ENCODE measurements around the gene PMF1.

PMF1 gene

DNA sequence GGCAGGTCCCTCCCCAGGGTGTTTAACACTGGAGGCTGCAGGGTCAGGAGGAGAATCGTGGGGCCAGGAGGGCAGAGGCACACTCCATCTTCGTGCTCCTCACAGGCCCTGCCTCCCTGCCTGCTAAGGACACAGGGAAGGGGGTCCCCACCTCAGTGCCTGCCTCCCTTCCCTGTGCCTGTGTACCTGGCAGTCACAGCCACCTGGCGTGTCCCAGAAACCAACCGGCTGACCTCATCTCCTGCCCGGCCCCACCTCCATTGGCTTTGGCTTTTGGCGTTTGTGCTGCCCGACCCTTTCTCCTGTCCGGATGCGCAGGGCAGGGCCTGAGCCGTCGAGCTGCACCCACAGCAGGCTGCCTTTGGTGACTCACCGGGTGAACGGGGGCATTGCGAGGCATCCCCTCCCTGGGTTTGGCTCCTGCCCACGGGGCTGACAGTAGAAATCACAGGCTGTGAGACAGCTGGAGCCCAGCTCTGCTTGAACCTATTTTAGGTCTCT, 28.6 kb downstream of the PMF1 start:
- DNase-seq = no peak

GRCh38 chr1:156241926-156242325, 29.1 kb downstream of the PMF1 start, which contains the start of gene BGLAP:
Gene BGLAP (plus strand): TSS chr1:156242184. CDS start chr1:156242232, 48 bp downstream.
- DNase-seq = no peak

- no peak for DNase-seq
Measured at GRCh38 chr1:156242738-156243137, 29.9 kb downstream of the PMF1 start.

GRCh38 chr1:156244126-156244525, 31.3 kb downstream of the PMF1 start:
- DNase-seq = no peak

DNA sequence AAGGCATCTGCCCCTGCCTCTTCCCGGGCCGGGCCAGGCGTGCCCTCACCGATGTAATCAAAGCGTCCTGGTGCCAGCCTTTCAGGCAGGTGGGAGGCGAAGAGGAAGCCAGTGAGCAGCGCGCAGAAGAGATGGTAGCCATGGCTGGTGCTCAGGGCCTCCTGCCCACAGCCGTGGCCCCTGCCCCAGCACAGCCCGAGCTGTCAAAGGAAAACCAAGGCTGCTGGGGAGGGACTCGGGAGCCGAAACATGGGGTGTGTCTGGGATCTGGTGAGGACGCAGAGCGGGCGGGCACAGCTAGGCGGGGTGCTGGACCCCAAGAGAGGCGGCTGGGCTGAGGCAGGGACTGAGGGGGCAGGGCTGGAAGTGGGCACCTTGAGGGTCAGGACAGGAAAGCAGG, 31.9 kb downstream of the PMF1 start:
- DNase-seq = no peak

DNA sequence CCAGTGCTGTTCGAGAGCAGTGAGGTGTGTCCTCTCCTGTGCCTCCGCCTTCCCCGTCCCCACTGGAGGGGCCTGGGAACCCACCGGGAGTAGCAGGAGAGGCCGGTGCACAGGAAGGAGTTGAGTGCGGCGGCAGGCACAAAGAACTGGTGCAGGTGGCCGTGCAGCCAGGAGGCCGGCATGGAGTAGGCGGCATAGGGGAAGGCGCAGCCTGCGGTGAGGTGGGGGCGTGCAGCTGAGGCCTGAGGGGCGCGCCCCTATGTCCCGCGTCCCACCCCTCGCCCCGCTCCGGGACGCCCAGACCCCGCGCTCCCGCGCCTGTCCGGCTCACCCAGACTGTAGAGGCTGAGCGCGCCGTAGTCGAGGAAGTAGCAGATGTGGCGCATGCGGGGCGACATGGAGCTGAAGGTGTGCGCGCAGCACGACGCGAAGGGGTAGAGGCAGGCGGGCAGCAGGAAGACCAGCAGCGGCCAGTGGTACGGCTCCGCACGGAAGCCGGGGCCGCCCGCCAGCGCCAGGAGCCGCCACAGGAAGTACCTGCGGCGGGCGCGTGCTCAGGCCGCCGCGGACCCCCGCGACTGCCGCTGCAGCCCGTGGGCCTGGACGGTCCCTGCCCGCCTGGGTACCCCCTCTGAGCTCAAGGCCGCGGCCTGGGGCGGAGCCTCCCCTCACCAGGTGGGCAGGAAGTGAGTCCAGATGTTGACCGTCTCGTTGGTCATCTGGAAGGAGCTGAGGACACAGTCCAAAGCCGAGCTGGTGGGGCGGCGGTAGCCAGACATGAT, 32.8 kb downstream of the PMF1 start:
- peak; percentile 42 for DNase-seq

- DNase-seq = no peak
Measured at GRCh38 chr1:156246241-156246780, 33.5 kb downstream of the PMF1 start.

- DNase-seq = no peak
Measured at GRCh38 chr1:156246781-156247459, 34.1 kb downstream of the PMF1 start.

- no peak for DNase-seq
Measured at GRCh38 chr1:156247460-156248322, 34.9 kb downstream of the PMF1 start, which contains the start of gene PAQR6. Gene PAQR6 (minus strand): TSS chr1:156248056. CDS start chr1:156246731, 1,325 bp downstream.

- no peak for DNase-seq
Measured at GRCh38 chr1:156248323-156248683, 35.5 kb downstream of the PMF1 start.

GRCh38 chr1:156249593-156249992, 36.8 kb downstream of the PMF1 start:
- no peak for DNase-seq

- no peak for DNase-seq
Measured at GRCh38 chr1:156251527-156251926, 38.7 kb downstream of the PMF1 start.

DNA sequence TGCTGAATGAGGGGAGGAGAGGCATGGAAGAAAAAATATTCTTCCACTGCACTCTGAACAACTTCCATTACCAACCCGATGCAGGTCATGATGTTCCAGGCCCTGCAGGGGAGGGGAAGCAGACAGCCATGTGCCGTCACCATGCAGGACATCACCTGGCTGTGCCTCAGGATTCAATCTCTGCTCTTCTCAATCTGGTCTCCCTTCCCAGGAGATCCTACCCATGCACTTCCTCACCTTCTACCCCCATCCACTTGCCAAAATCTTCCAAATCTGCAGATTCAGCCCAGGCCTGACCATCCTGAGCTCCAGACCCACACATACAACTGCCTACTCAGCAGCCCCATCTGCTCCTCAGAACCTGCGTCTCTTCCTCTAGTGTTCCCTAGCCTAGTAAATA, 40.8 kb downstream of the PMF1 start:
- DNase-seq = no peak

GRCh38 chr1:156257711-156258110, 44.9 kb downstream of the PMF1 start:
- no peak for DNase-seq

GRCh38 chr1:156258859-156259258, 46.1 kb downstream of the PMF1 start:
- no peak for DNase-seq

GRCh38 chr1:156259805-156260204, 47.0 kb downstream of the PMF1 start:
- DNase-seq = no peak

DNA sequence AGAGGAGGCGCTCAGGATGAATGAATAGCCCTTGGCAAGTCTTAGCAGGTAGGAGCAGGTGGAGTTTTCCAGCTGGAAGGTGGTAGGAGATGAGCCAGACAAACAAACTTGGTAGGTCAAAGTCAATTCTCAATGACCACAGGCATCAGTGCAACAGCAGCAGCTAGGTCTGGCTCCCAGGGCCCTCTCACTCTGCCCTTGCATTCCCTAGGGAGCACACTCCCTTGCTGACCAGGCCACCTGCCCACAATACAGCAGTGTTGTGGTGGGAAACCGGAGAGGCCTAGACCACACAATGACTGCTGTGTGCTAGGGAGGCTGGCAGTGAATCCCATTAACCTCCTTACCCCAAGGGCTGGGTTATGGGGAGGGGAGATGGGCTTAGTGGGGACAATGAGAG, 48.1 kb downstream of the PMF1 start:
- no peak for DNase-seq

DNA sequence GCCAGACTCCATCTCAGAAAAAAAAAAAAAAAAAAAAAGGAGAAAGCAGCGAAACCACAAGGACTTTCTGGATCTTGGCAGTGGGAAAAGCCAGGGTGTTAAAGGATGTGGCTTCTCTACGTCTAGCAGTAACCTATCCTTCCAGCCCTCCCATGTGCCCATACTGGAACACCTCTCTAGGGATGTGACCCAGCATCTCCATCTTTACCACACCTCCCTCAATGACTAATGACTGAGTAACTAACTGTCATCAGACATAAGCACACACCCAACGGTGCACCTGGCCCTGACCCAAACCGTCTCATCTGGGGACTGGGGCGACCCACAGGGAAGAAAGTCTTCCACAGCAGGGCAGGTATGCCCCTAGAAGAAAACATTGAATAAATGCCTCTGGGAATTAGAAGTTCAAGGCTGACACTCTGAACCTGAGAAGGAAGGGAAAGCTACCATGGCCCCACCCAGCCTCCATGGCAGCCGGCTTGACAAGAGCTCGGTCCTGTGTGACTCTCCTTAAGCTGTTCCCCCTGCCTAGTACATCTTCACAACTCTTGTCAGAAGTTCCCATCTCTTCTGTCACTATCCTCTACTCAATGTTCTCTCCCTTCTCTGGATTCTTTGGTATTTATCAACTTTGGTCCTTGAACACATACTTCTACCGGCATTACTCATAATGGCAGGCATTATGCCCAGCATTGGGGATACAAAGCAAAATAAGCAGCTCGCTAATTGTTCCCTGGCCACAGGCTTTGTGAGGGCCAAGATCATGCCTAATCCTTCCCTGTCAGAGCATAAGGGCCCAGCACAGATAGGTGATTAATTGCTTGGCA, 49.9 kb downstream of the PMF1 start:
- DNase-seq = no peak

DNA sequence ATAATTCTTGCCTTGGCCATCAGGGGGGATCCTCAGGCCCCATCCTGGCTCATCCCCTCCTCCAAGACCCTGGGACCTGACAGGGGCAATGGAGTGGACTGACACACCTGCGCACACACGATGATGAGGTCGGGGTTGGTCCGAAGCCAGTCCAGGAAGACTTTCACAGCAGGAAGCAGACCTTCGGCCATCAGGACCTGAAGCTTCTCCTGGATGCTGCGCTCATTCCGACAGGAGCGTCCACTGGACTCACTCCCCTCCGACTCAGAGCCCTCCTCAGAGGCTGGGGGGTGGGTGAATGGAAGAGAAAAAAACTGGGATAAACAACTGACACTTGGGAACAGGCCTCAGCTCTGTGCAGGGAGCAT, 50.5 kb downstream of the PMF1 start:
- DNase-seq = no peak

GRCh38 chr1:156266051-156266450, 53.2 kb downstream of the PMF1 start:
- no peak for DNase-seq

DNA sequence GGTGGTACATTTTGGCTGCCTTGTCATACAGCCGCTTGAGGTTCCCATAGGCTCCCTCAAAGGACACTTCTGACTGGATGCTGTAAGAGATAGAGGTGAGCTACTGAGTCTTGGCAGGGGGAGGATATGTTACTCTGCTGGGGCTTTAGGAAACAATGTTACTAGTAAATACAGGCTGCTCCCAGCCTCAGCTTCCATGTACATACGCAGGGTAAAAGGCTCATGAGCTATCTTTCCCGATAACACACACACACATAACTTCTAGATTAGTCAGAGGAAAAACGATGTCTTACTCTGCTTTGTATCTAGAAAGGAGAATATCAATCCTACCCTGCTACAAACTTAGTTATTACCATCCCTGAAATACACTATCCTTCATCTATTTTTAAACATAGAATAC, 55.5 kb downstream of the PMF1 start:
- no peak for DNase-seq

DNA sequence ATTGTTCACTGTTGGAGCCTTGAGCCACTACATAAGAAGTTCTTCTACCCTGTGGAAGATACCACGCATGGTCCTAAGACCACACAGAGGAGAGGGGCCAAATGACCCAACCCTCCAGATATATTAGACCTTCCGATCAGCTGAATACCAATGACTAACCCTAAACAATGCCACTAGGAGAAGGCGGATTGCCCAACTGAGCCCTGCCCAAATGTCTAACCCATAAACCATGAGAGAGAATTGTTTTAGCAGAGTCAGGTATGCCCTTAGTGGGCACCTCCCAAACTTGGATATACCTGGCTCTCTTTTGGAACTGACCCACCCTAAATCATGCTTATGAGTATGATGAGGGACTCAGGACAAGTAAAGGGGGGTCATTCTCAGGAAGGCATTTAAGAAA, 57.5 kb downstream of the PMF1 start:
- no peak for DNase-seq

Measured in CD4-positive, alpha-beta T cell treated with Interleukin-12 subunit alpha and Interleukin-12 subunit beta, for 1 hour (primary cell).